ENCODE results near the gene TYMP.
"Not testable (repeated sequence)": the region's sequence is repeated elsewhere in the genome, so short reads cannot be mapped to it uniquely, and the experiment has no call there.

TYMP gene

GRCh38 chr22:50523806-50524675 lies 5.8 kb downstream of the TYMP start:
- no peak for DNase-seq

- DNase-seq, result no peak
Observed at GRCh38 chr22:50523458-50523805, 6.4 kb downstream of the TYMP start.

GRCh38 chr22:50522806-50523438 lies 6.9 kb downstream of the TYMP start:
- DNase-seq, result no peak

GRCh38 chr22:50522208-50522805 lies 7.5 kb downstream of the TYMP start:
- no peak for DNase-seq

- DNase-seq, result no peak
Observed at GRCh38 chr22:50521710-50522109, 8.1 kb downstream of the TYMP start.

- DNase-seq, result no peak
Observed at GRCh38 chr22:50520826-50521453, 8.9 kb downstream of the TYMP start.

GRCh38 chr22:50520184-50520583 lies 9.6 kb downstream of the TYMP start:
- DNase-seq, result not testable (repeated sequence)

GRCh38 chr22:50519151-50519550 lies 10.7 kb downstream of the TYMP start:
- no peak for DNase-seq

- no peak for DNase-seq
Observed at GRCh38 chr22:50518606-50519005, 11.2 kb downstream of the TYMP start.

GRCh38 chr22:50517495-50518260 lies 12.1 kb downstream of the TYMP start:
- DNase-seq, result no peak

- DNase-seq, result no peak
Observed at GRCh38 chr22:50516891-50517290, 12.9 kb downstream of the TYMP start.

- no peak for DNase-seq
Observed at GRCh38 chr22:50516068-50516467, 13.7 kb downstream of the TYMP start.

GRCh38 chr22:50513175-50513574 lies 16.6 kb downstream of the TYMP start:
- no peak for DNase-seq

GRCh38 chr22:50508897-50509296 lies 20.9 kb downstream of the TYMP start:
- no peak for DNase-seq

GRCh38 chr22:50507991-50508884 lies 21.6 kb downstream of the TYMP start, which contains the start of gene NCAPH2:
TSS of gene NCAPH2 (plus strand) at chr22:50508224. CDS start at chr22:50508338, 114 bp downstream.
- DNase-seq, result peak; percentile 99

GRCh38 chr22:50507421-50507990 lies 22.3 kb downstream of the TYMP start, which contains the start of gene LMF2:
TSS of gene LMF2 (minus strand) at chr22:50507702. CDS start at chr22:50507675, 27 bp downstream.
- peak; percentile 94 for DNase-seq

GRCh38 chr22:50506611-50507420 lies 23.0 kb downstream of the TYMP start:
- DNase-seq, result no peak

- no peak for DNase-seq
Observed at GRCh38 chr22:50505776-50506610, 23.8 kb downstream of the TYMP start.

- no peak for DNase-seq
Observed at GRCh38 chr22:50505276-50505775, 24.5 kb downstream of the TYMP start.
